ENCODE results near the gene ABHD15. TPM values are rescaled to one million over a fixed set of nuclear protein-coding genes. Genes with fewer than 3 reads are reported as not detected.

The ABHD15 gene
- 14.3 TPM for total RNA-seq
- long read RNA-seq, transcript ABHD15-201 (2 exons, 3,592 nt) = major isoform, 22 of 27 reads
- long read RNA-seq, partial matches to known transcripts = 5 of 27 reads
- long read RNA-seq, other reads (novel, unspliced or antisense) = 0 of 27 reads

GRCh38 chr17:29566473-29567303 is at the start of gene ABHD15:
TSS of gene ABHD15 (minus strand) at chr17:29567037. CDS start at chr17:29566966, 71 bp downstream.
- H3K4me3 ChIP-seq = peak within 1 kb of the TSS; percentile 81
- peaks cover 18% of the 10 kb centered on the region for H3K36me3 ChIP-seq
- TF ChIP-seq CTCF (IDR thresholded peaks at IDR 0.05) = peak; percentile 9
- peak; percentile 77 to 81 for ATAC-seq
- peaks cover 54% of the 10 kb centered on the region for H3K4me1 ChIP-seq
- DNase-seq = peak; percentile 87
- H3K27me3 ChIP-seq (ENCODE audit: low read depth) = no peaks in the 10 kb centered on the region
- intact Hi-C loops (cut with DNase I) = no loop called here
- peak within 1 kb of the TSS; percentile 87 for H3K27ac ChIP-seq
- H3K9me3 ChIP-seq = no peaks in the 10 kb centered on the region

- peak overlapping the region; percentile 53 for H3K4me3 ChIP-seq
- H3K27ac ChIP-seq = peak overlapping the region; percentile 69
- H3K27me3 ChIP-seq (ENCODE audit: low read depth) = peaks cover 11% of the 10 kb centered on the region
- peak; percentile 89 for DNase-seq
- intact Hi-C loops (cut with DNase I) = no loop called here
- no peaks in the 10 kb centered on the region for H3K36me3 ChIP-seq
- H3K9me3 ChIP-seq = no peaks in the 10 kb centered on the region
- peaks cover 57% of the 10 kb centered on the region for H3K4me1 ChIP-seq
- ATAC-seq = peak; percentile 82 to 83
- no peak for TF ChIP-seq CTCF (IDR thresholded peaks at IDR 0.05)
Measured at GRCh38 chr17:29615492-29616299, 48.9 kb upstream of the ABHD15 start.

GRCh38 chr17:29615048-29615385 is 48.2 kb upstream of the ABHD15 start:
- peak overlapping the region; percentile 69 for H3K27ac ChIP-seq
- H3K36me3 ChIP-seq = no peaks in the 10 kb centered on the region
- peak overlapping the region; percentile 53 for H3K4me3 ChIP-seq
- ATAC-seq (peak in 1 of 2 donors; percentile 14), DNase-seq (peak; percentile 79)
- TF ChIP-seq CTCF (IDR thresholded peaks at IDR 0.05) = no peak
- H3K9me3 ChIP-seq = no peaks in the 10 kb centered on the region
- intact Hi-C loops (cut with DNase I) = no loop called here
- peaks cover 11% of the 10 kb centered on the region for H3K27me3 ChIP-seq (ENCODE audit: low read depth)
- H3K4me1 ChIP-seq = peaks cover 57% of the 10 kb centered on the region

GRCh38 chr17:29614349-29615047 is 47.7 kb upstream of the ABHD15 start:
- ATAC-seq (no peak), DNase-seq (no peak)
- intact Hi-C loops (cut with DNase I) = no loop called here
- no peaks in the 10 kb centered on the region for H3K36me3 ChIP-seq
- H3K27ac ChIP-seq = no peak overlapping the region
- H3K4me3 ChIP-seq = peak overlapping the region; percentile 53
- H3K4me1 ChIP-seq = peaks cover 57% of the 10 kb centered on the region
- H3K27me3 ChIP-seq (ENCODE audit: low read depth) = peaks cover 11% of the 10 kb centered on the region
- no peaks in the 10 kb centered on the region for H3K9me3 ChIP-seq
- no peak for TF ChIP-seq CTCF (IDR thresholded peaks at IDR 0.05)

- Histone ChIP-seq H3K27me3 (ENCODE audit: low read depth) (peaks cover 11% of the 10 kb centered on the region), H3K4me3 (peak overlapping the region; percentile 47), H3K27ac (no peak overlapping the region), H3K4me1 (peaks cover 57% of the 10 kb centered on the region), H3K9me3 (no peaks in the 10 kb centered on the region), H3K36me3 (no peaks in the 10 kb centered on the region)
- intact Hi-C loops (cut with DNase I) = no loop called here
- DNase-seq = no peak
- no peak for ATAC-seq
- TF ChIP-seq CTCF (IDR thresholded peaks at IDR 0.05) = no peak
Measured at GRCh38 chr17:29613856-29614255, 47.0 kb upstream of the ABHD15 start.

All from lower lobe of right lung (tissue), 2 donors.